ENCODE measurements around the gene GRIN2D. TPM values are rescaled to one million over a fixed set of nuclear protein-coding genes. Genes with fewer than 3 reads are reported as not detected.
A peak's percentile ranks its signal among the peaks of the same experiment; 100 is the strongest.

The GRIN2D gene
- total RNA-seq, 1 donor from 2014 or later = 1.2 TPM

GRCh38 chr19:48428670-48429069 is 35.2 kb downstream of the GRIN2D start:
- CTCF ChIA-PET = no interaction called here
- intact Hi-C loops (cut with micrococcal nuclease) = no loop called here
- POLR2A ChIA-PET = no interaction called here
- no peaks in the 10 kb centered on the region for H3K9me3 Mint-ChIP-seq
- no peaks in the 10 kb centered on the region for H3K36me3 Mint-ChIP-seq (ENCODE audit: low read depth)
- H3K27ac Mint-ChIP-seq = no peak overlapping the region
- H3K27me3 Mint-ChIP-seq = no peaks in the 10 kb centered on the region
- H3K4me1 Mint-ChIP-seq = peaks cover 6% of the 10 kb centered on the region
- H3K4me3 Mint-ChIP-seq = no peak overlapping the region
- ATAC-seq (ENCODE audit: low read depth) = no peak
- no peak for DNase-seq
- no peak for TF ChIP-seq CTCF (IDR thresholded peaks at IDR 0.05)

GRCh38 chr19:48433337-48433736 is 39.9 kb downstream of the GRIN2D start:
- Mint-ChIP-seq H3K36me3 (ENCODE audit: low read depth) (no peaks in the 10 kb centered on the region), H3K27me3 (peaks cover 20% of the 10 kb centered on the region), H3K9me3 (no peaks in the 10 kb centered on the region), H3K27ac (no peak overlapping the region), H3K4me3 (no peak overlapping the region), H3K4me1 (no peaks in the 10 kb centered on the region)
- intact Hi-C loops (cut with micrococcal nuclease) = no loop called here
- TF ChIP-seq CTCF (IDR thresholded peaks at IDR 0.05) = no peak
- DNase-seq (no peak), ATAC-seq (ENCODE audit: low read depth) (no peak)
- CTCF ChIA-PET = no interaction called here
- POLR2A ChIA-PET = interaction anchor here (0.5 to 0.7 kb wide), 5 partner anchors 13 to 213 kb away, joined by 3 to 14 read pairs (median 3); partner anchors contain the start of gene GRWD1

GRCh38 chr19:48436586-48436985 is 43.1 kb downstream of the GRIN2D start:
- Mint-ChIP-seq H3K4me3 (no peak overlapping the region), H3K4me1 (no peaks in the 10 kb centered on the region), H3K27ac (no peak overlapping the region), H3K27me3 (peaks cover 27% of the 10 kb centered on the region), H3K36me3 (ENCODE audit: low read depth) (no peaks in the 10 kb centered on the region), H3K9me3 (no peaks in the 10 kb centered on the region)
- DNase-seq = no peak
- ATAC-seq (ENCODE audit: low read depth) = no peak
- no peak for TF ChIP-seq CTCF (IDR thresholded peaks at IDR 0.05)
- ChIA-PET POLR2A (no interaction called here), CTCF (no interaction called here)
- intact Hi-C loops (cut with micrococcal nuclease) = no loop called here

GRCh38 chr19:48441360-48442050 is 48.0 kb downstream of the GRIN2D start:
- Mint-ChIP-seq H3K36me3 (ENCODE audit: low read depth) (peaks cover 10% of the 10 kb centered on the region), H3K4me3 (peak overlapping the region; percentile 48), H3K27me3 (peaks cover 33% of the 10 kb centered on the region), H3K9me3 (no peaks in the 10 kb centered on the region), H3K27ac (no peak overlapping the region), H3K4me1 (peaks cover 25% of the 10 kb centered on the region)
- TF ChIP-seq CTCF (IDR thresholded peaks at IDR 0.05) = no peak
- POLR2A ChIA-PET = interaction anchor here (0.5 kb wide), 1 partner anchor 13 kb away, joined by 11 read pairs; no protein-coding TSS in a partner anchor
- no peak for ATAC-seq (ENCODE audit: low read depth)
- intact Hi-C loops (cut with micrococcal nuclease) = no loop called here
- CTCF ChIA-PET = no interaction called here
- no peak for DNase-seq

- DNase-seq (no peak), ATAC-seq (ENCODE audit: low read depth) (no peak)
- CTCF ChIA-PET = interaction anchor here (0.9 to 1.1 kb wide), 2 partner anchors 51 to 92 kb away, joined by 3 read pairs; partner anchors contain the start of gene KDELR1
- no peaks in the 10 kb centered on the region for H3K9me3 Mint-ChIP-seq
- peak overlapping the region; percentile 56 for H3K4me3 Mint-ChIP-seq
- H3K27ac Mint-ChIP-seq = no peak overlapping the region
- peaks cover 30% of the 10 kb centered on the region for H3K27me3 Mint-ChIP-seq
- POLR2A ChIA-PET = interaction anchor here (0.5 to 1.3 kb wide), 2 partner anchors 12 to 51 kb away, joined by 5 to 11 read pairs; partner anchors contain the start of gene KDELR1
- H3K4me1 Mint-ChIP-seq = peaks cover 30% of the 10 kb centered on the region
- intact Hi-C loops (cut with micrococcal nuclease) = no loop called here
- TF ChIP-seq CTCF (IDR thresholded peaks at IDR 0.05) = no peak
- peaks cover 14% of the 10 kb centered on the region for H3K36me3 Mint-ChIP-seq (ENCODE audit: low read depth)
These were observed 48.9 kb downstream of the GRIN2D start for GRCh38 chr19:48442116-48443035.

All from activated B cell treated with CpG ODN at 0.5 μM for 24 hours (primary cell).